HK-2 (cell line): ENCODE measurements around the gene LRRC47.
"Not testable (repeated sequence)": the region's sequence is repeated elsewhere in the genome, so short reads cannot be mapped to it uniquely, and the experiment has no call there.

Experiments used
- DNase-seq: peaks from one replicate; pipeline ENCODE4 v3.0.0-alpha.2; 2018; ENCODE audit not compliant: unreplicated experiment

Gene LRRC47

GRCh38 chr1:3814771-3815561 lies 18.7 kb upstream of the LRRC47 start:
- DNase-seq, result no peak

GRCh38 chr1:3814065-3814464 lies 17.8 kb upstream of the LRRC47 start:
- no peak for DNase-seq

GRCh38 chr1:3811595-3811911 lies 15.3 kb upstream of the LRRC47 start:
- no peak for DNase-seq

DNA sequence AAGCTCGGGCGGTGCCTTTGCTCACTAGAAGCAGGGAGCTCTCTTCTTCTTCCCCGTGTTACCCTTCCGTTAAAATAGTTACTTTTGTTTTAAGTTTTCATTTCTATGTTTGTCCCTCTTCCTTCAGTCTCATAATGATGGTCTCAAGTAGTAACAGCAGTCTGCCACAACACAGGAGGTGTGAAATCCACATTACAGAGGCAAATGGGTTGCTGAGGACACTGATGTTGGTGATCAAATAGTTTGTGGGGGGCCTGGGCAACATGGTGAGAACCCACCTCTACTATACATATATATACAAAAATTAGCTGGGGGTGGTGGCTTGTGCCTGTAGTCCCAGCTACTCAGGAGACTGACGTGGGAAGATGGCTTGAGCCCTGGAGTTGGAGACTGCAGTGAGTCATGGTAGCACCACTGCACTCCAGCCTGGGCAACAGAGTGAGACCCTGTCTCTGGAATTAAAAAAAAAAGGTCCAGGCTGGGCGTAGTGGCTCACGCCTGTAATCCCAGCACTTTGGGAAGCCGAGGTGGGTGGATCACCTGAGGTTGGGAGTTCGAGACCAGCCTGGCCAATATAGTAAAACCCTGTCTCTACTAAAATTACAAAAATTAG lies 14.0 kb upstream of the LRRC47 start:
- not testable (repeated sequence) for DNase-seq

- DNase-seq, result no peak
These were observed 13.4 kb upstream of the LRRC47 start for GRCh38 chr1:3809680-3810079.

GRCh38 chr1:3807769-3808168 lies 11.5 kb upstream of the LRRC47 start:
- DNase-seq, result no peak

DNA sequence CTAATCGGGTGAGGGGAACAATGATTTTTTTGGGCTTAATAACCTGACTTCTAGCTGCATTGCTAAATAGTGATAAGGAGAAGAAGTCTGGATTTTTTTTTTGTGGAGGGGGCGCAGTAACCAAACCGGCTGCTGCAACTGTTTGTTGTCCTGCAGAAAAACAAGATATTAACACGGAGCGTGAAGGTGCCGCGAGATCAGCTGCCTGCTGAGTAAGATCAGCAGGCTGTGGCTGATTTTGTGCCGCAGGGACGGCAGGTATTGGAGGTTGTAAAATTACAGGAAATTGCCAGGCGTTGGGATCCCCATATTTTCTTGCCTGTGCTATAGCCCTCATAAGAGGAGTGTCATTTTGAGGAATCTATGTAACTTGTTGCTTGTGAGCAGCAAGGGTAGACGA lies 8.7 kb upstream of the LRRC47 start:
- DNase-seq, result no peak

GRCh38 chr1:3804627-3804944 lies 8.3 kb upstream of the LRRC47 start:
- not testable (repeated sequence) for DNase-seq

DNA sequence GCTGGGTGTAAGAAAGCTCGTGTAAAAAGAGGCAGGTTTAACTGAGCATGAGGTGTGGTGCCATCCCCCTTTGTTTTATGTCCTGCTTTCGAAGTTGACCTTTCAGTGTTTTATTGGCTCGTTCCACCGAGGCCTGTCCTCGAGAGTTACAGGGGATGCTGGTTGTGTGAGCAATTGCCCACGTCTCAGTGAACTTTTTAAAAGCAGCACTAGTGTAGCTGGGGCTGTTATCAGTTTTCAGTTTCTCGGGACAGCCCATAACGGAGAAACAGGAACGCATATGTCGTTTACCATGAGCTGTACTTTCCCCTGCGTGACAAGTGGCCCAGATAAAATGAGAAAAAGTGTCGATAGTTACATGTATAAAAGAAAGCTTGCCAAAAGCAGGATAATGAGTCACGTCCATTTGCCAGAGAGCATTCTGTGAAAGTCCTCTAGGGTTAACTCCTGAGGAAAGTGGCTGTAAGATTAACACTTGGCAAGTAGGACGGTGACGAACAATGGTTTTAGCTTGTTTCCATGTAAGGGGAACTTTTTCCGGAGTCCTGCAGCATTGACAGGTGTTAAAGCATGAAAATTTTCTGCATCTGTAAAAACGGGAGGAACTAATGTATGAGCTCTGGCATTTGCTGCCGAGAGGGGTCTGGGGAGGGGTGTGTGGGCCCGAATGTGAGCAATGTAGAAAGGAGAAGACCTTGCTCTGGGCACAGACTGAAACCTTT lies 7.8 kb upstream of the LRRC47 start:
- no peak for DNase-seq

DNA sequence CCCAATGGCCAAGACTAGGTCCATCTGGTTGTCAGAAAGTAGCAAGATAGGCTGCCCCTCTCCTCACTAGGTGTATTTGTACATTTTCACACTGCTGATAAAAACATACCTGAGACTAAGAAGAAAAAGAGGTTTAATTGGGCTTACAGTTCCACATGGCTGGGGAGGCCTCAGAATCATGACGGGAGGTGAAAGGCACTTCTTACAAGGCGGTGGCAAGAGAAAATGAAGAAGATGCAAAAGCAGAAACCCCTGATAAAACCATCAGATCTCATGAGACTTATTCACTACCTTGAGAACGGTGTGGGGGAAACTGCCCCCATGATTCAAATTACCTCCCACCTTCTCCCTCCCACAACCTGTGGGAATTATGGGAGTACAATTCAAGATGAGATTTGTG lies 4.5 kb upstream of the LRRC47 start:
- DNase-seq, result not testable (repeated sequence)

- DNase-seq, result no peak
These were observed 3.8 kb upstream of the LRRC47 start for GRCh38 chr1:3799976-3800685.

DNA sequence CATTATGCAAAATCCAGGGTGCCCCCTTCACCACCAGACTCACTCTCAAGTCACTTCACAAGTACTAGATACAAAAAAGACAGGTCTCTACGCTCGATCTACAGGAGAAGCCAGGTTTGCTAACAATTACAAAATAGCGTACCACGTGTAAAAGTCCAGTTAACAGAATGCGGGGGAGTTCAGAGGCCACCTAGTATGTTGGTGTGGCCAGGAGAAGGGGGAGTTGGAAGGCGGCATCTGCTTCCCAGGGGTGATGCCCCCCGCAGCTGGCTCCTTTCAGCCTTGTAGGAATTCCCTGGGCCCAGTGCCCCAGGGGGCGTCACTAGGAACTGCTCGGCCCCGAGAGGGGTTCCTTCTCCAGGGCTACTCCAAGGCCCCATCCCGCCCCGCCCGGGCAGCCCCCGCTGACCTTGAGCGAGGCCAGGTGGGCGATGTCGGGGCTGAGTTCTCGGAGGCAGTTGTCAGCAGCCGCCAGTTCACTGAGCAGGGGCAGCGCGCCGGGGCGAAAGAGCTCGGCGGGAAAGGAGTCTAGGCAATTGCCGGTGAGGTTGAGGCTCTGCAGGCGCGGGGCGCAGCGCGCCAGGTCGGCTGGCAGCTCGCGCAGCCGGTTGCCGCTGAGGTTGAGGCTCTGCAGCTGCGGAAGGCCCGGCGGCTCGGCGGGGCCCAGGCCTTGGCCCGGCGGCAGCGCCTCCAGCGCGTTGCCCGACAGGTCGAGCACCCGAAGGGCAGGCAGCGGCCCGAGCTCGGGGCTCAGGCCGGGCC lies 664 bp downstream of the LRRC47 start:
- peak; percentile 19 for DNase-seq

GRCh38 chr1:3790952-3791351 lies 5.3 kb downstream of the LRRC47 start:
- no peak for DNase-seq

GRCh38 chr1:3790500-3790923 lies 5.8 kb downstream of the LRRC47 start:
- DNase-seq, result no peak

GRCh38 chr1:3789421-3790300 lies 6.6 kb downstream of the LRRC47 start:
- DNase-seq, result no peak

GRCh38 chr1:3788756-3789420 lies 7.4 kb downstream of the LRRC47 start:
- DNase-seq, result no peak

GRCh38 chr1:3787745-3788605 lies 8.3 kb downstream of the LRRC47 start:
- DNase-seq, result no peak

DNA sequence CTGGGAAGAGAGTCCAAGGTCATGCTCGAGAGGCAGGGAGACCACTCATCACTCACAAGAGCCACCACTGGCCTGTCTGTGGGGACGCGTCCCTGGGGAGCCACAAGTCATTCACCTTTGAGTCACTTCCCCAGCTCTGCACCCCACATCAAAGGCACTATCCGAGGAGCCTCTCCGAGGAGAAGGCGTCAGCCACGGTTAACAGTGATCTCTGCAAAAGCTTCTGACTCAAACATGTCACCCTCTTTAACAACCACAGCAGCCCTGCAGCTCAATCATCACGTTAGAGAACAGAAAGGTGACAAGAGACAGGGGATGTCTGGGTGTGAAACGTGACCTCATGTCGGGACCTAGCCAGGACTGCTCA lies 9.0 kb downstream of the LRRC47 start:
- DNase-seq, result no peak
